NT2/D1 (cell line): ENCODE measurements around the gene FAM9A.

ENCODE experiments used
- DNase-seq: peaks from one replicate; pipeline ENCODE4 v3.0.0-alpha.2; 2011; ENCODE audit warnings: low read depth, low spot score
- H3K27me3 ChIP-seq: 2 replicates; pipeline ENCODE4 v1.6.0; 2011; ENCODE audit warnings: mild to moderate bottlenecking; ENCODE audit not compliant: insufficient read length, insufficient read depth
- H3K36me3 ChIP-seq: 2 replicates; pipeline ENCODE4 v1.6.1; 2011; ENCODE audit warnings: mild to moderate bottlenecking, low read length, mixed read lengths; ENCODE audit not compliant: insufficient read depth, insufficient read length
- H3K4me1 ChIP-seq: 2 replicates; pipeline ENCODE4 v1.5.1; 2011; ENCODE audit not compliant: insufficient read depth, insufficient read length
- H3K4me3 ChIP-seq: 2 replicates; pipeline ENCODE4 v1.5.1; 2011; ENCODE audit warnings: low read depth; ENCODE audit not compliant: insufficient read length
- H3K9ac ChIP-seq: 2 replicates; pipeline ENCODE4 v1.6.0; 2011; ENCODE audit warnings: low read depth; ENCODE audit not compliant: insufficient read length
- H3K9me3 ChIP-seq: 2 replicates; pipeline ENCODE4 v1.5.1; 2011; ENCODE audit warnings: mild to moderate bottlenecking, low read length; ENCODE audit not compliant: insufficient read depth
- SUZ12 ChIP-seq: IDR thresholded peaks from 2 replicates; pipeline ENCODE4 v1.6.1; 2011; ENCODE audit not compliant: insufficient read length, insufficient read depth; ENCODE audit errors: extremely low read depth
- YY1 ChIP-seq: IDR thresholded peaks from 2 replicates; pipeline ENCODE4 v1.6.1; 2011; ENCODE audit not compliant: insufficient read length, insufficient read depth
- ZNF274 ChIP-seq: IDR thresholded peaks from 2 replicates; pipeline ENCODE4 v1.6.1; 2011; ENCODE audit warnings: mild to moderate bottlenecking, low read depth, low read length

FAM9A gene

GRCh38 chrX:8801041-8801599, at the start of gene FAM9A:
Gene FAM9A (minus strand): TSS chrX:8801383. CDS start chrX:8800171, 1,212 bp downstream.
- no peaks in the 10 kb centered on the region for H3K36me3 ChIP-seq
- no peak for TF ChIP-seq ZNF274
- no peak for TF ChIP-seq YY1
- TF ChIP-seq SUZ12 = no peak
- DNase-seq = no peak
- H3K4me1 ChIP-seq = no peaks in the 10 kb centered on the region
- no peaks in the 10 kb centered on the region for H3K27me3 ChIP-seq
- H3K9ac ChIP-seq = no peak within 1 kb of the TSS
- no peaks in the 10 kb centered on the region for H3K9me3 ChIP-seq
- H3K4me3 ChIP-seq = no peak within 1 kb of the TSS

- DNase-seq = no peak
- H3K9me3 ChIP-seq = no peaks in the 10 kb centered on the region
- no peaks in the 10 kb centered on the region for H3K36me3 ChIP-seq
- no peaks in the 10 kb centered on the region for H3K27me3 ChIP-seq
- no peak overlapping the region for H3K4me3 ChIP-seq
- H3K9ac ChIP-seq = no peak overlapping the region
- no peaks in the 10 kb centered on the region for H3K4me1 ChIP-seq
- TF ChIP-seq ZNF274 (no peak), SUZ12 (no peak), YY1 (no peak)
Measured at GRCh38 chrX:8850478-8850877, 49.3 kb upstream of the FAM9A start.

GRCh38 chrX:8849945-8850344, 48.8 kb upstream of the FAM9A start:
- TF ChIP-seq SUZ12 (no peak), YY1 (no peak), ZNF274 (no peak)
- H3K36me3 ChIP-seq = no peaks in the 10 kb centered on the region
- H3K9me3 ChIP-seq = no peaks in the 10 kb centered on the region
- no peak for DNase-seq
- H3K27me3 ChIP-seq = no peaks in the 10 kb centered on the region
- H3K9ac ChIP-seq = no peak overlapping the region
- H3K4me3 ChIP-seq = no peak overlapping the region
- no peaks in the 10 kb centered on the region for H3K4me1 ChIP-seq

GRCh38 chrX:8849458-8849857, 48.3 kb upstream of the FAM9A start:
- H3K9ac ChIP-seq = no peak overlapping the region
- H3K36me3 ChIP-seq = no peaks in the 10 kb centered on the region
- DNase-seq = no peak
- no peaks in the 10 kb centered on the region for H3K27me3 ChIP-seq
- no peaks in the 10 kb centered on the region for H3K4me1 ChIP-seq
- TF ChIP-seq YY1 (no peak), ZNF274 (no peak)
- no peak overlapping the region for H3K4me3 ChIP-seq
- no peaks in the 10 kb centered on the region for H3K9me3 ChIP-seq

- no peak overlapping the region for H3K9ac ChIP-seq
- H3K36me3 ChIP-seq = no peaks in the 10 kb centered on the region
- no peak for DNase-seq
- no peak overlapping the region for H3K4me3 ChIP-seq
- no peaks in the 10 kb centered on the region for H3K9me3 ChIP-seq
- TF ChIP-seq SUZ12 (no peak), YY1 (no peak), ZNF274 (no peak)
- H3K4me1 ChIP-seq = no peaks in the 10 kb centered on the region
- H3K27me3 ChIP-seq = no peaks in the 10 kb centered on the region
Measured at GRCh38 chrX:8848911-8849310, 47.7 kb upstream of the FAM9A start.

GRCh38 chrX:8848441-8848840, 47.3 kb upstream of the FAM9A start:
- no peak for TF ChIP-seq ZNF274
- no peak for DNase-seq
- no peaks in the 10 kb centered on the region for H3K4me1 ChIP-seq
- no peak overlapping the region for H3K4me3 ChIP-seq
- H3K36me3 ChIP-seq = no peaks in the 10 kb centered on the region
- no peaks in the 10 kb centered on the region for H3K9me3 ChIP-seq
- H3K27me3 ChIP-seq = no peaks in the 10 kb centered on the region
- no peak overlapping the region for H3K9ac ChIP-seq

- no peak for DNase-seq
- Histone ChIP-seq H3K9me3 (no peaks in the 10 kb centered on the region), H3K4me1 (no peaks in the 10 kb centered on the region), H3K27me3 (no peaks in the 10 kb centered on the region), H3K36me3 (no peaks in the 10 kb centered on the region), H3K9ac (no peak overlapping the region), H3K4me3 (no peak overlapping the region)
- no peak for TF ChIP-seq SUZ12
Measured at GRCh38 chrX:8847360-8847759, 46.2 kb upstream of the FAM9A start.

GRCh38 chrX:8846266-8846665, 45.1 kb upstream of the FAM9A start:
- H3K36me3 ChIP-seq = no peaks in the 10 kb centered on the region
- no peak for TF ChIP-seq ZNF274
- TF ChIP-seq YY1 = no peak
- TF ChIP-seq SUZ12 = no peak
- no peak overlapping the region for H3K9ac ChIP-seq
- H3K9me3 ChIP-seq = no peaks in the 10 kb centered on the region
- no peak for DNase-seq
- H3K4me1 ChIP-seq = no peaks in the 10 kb centered on the region
- no peak overlapping the region for H3K4me3 ChIP-seq
- no peaks in the 10 kb centered on the region for H3K27me3 ChIP-seq
